Measurements from ENCODE around the gene EDARADD.

- TF ChIP-seq EZH2 (IDR thresholded peaks at IDR 0.05; ENCODE audit: borderline replicate concordance, low read length) = no peak
- TF ChIP-seq CTCF (IDR thresholded peaks at IDR 0.05; ENCODE audit: low read length) = no peak
These were observed 71.8 kb downstream of the EDARADD start for GRCh38 chr1:236465959-236466303.

Measured in OCI-LY1 (cell line).